Right lobe of liver (tissue), 6 donors: Measurements from ENCODE around the gene HDAC6. TPM values are rescaled to one million over a fixed set of nuclear protein-coding genes. Genes with fewer than 3 reads are reported as not detected.
A peak's percentile ranks its signal among the peaks of the same experiment; 100 is the strongest.

Experiments
- ATAC-seq, 4 donors: fragments of 200-7000 bp; cut with Tn5 transposase; one replicate each; pipeline ENCODE4 v1.9.1; 2020; ENCODE audit warnings: mild to moderate bottlenecking in 4 of 4, moderate library complexity in 4 of 4
- DNase-seq, 3 donors: peaks; one replicate each; pipeline ENCODE4 v3.0.0-alpha.2; 2020
- H3K27ac ChIP-seq, 3 donors: fragments of 200-600 bp; one replicate each; pipeline ENCODE4 v1.8.0; 2022
- H3K27me3 ChIP-seq, 2 donors: fragments of 200-600 bp; one replicate each; pipeline ENCODE4 v1.8.0; 2022
- H3K36me3 ChIP-seq, 4 donors: fragments of 200-600 bp; sonication (generic) in 1 of 4; one replicate each; pipeline versions ENCODE4 v1.5.1 to v1.8.0; 2017 to 2022; ENCODE audit warnings: control low read depth in 1 of 4
- H3K4me1 ChIP-seq, 4 donors: fragments of 200-600 bp; sonication (generic) in 1 of 4; one replicate each; pipeline versions ENCODE4 v1.5.1 to v1.8.0; 2017 to 2022; ENCODE audit warnings: control low read depth in 1 of 4
- H3K4me3 ChIP-seq, 3 donors: fragments of 200-600 bp; one replicate each; pipeline ENCODE4 v1.8.0; 2022
- H3K9me3 ChIP-seq, 4 donors: fragments of 200-600 bp; sonication (generic) in 1 of 4; one replicate each; pipeline versions ENCODE4 v1.5.1 to v1.8.0; 2017 to 2022; ENCODE audit warnings: control low read depth in 1 of 4
- POLR2A ChIP-seq: fragments of 450-650 bp; IDR thresholded peaks from one replicate; pipeline ENCODE4 v1.6.1; 2017; ENCODE audit warnings: antibody characterized with exemption, mild to moderate bottlenecking
- WGBS: methylation state at CpG from one replicate; pipeline ENCODE4 v1.1.6; 2018; ENCODE audit warnings: low coverage, low lambda C conversion rate; ENCODE audit not compliant: insufficient coverage; ENCODE audit errors: missing lambda C conversion rate; 5-methylcytosine and 5-hydroxymethylcytosine counted together
- intact Hi-C, 2 donors: fragments of 100-400 bp; cut with DNase I; formaldehyde crosslinking; loops; one replicate each; pipeline versions ENCODE4 v1.11.2 to v1.14.1; 2022
- total RNA-seq, 6 experiments: library from RNA; depleted of rRNA in 2 of 6; stranded (reverse); fragments of >200 nt in 2 of 6; fragmentation: NEBNext Ultra II Directional in 3 of 6; extraction: Animal tissue kit (Norgen Biotek cat#: 25700) in 3 of 6; gene quantifications; one replicate each; pipeline versions ENCODE4 v1.1.0 to v1.2.4, GENCODE V29; 2016 to 2023
- TF ChIP-seq, protein P1 (sequence below), 4 donors: fragments of 200-600 bp in 3 of 4; fragments of 450-650 bp in 1 of 4; IDR thresholded peaks; one replicate each; pipeline versions ENCODE4 v1.5.1 to v1.8.0; 2016 to 2022; ENCODE audit warnings: antibody characterized with exemption in 4 of 4, mild to moderate bottlenecking in 2 of 4
- donor health status: DM: no; HTN: yes; CAD: no.
- donor health status: DM: no; HTN: no; CAD: no.
- donor health status: DM: no; HTN: no; CAD: no.
- donor health status: DM: no; HTN: yes; CAD: no.
- donor health status: DM: no; HTN: yes; CAD: no.

HDAC6 gene
- total RNA-seq, 6 experiments from 2014 or later, result 84.4 to 173 (median 136) TPM

DNA sequence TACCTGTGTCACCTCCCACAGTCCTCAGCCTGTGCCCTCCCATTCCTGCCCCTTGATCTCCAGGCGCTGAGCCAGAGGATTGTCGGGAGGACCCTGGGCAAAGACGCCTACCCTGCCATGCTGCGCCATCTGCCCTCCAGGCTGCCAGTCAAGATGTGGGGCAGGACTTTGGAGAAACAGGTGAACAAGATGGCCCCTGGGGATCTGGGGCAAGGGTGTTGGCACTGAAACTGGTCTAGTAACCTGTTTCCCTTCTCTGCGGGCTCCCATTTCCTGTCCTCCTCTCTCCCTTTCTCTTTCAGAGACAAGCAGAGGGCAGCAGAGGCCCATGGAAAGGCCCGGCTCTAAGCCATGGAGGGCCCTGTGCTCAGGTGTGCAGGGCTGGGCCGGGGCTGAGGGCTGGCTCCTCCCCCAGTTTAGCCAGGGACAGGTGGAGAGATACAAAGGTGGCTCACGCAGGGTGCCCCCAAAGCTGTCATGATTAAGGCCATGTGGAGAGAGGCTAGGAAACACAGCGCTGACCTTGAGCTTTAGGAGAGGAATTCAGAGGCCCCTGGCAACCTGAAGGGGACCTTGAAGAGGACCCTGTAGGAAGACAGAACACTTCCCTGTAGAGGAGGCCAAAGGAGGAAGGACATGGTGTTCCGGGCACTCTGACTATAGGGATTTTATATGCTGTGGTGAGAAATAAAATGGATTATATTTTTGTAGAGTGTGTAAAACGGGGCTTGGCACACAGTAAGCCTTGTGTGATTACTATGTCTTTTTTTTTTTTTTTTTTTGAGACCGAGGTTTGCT lies 40.0 kb upstream of the HDAC6 start, which contains the start of gene GLOD5:
Gene GLOD5 (plus strand): TSS at position 74 of the 798 bp plus-strand sequence. CDS start 44 bp downstream, at position 118.
- 43% methylated on average over 7 of the region's 12 CpGs for WGBS
- no peaks in the 10 kb centered on the region for H3K36me3 ChIP-seq
- H3K4me3 ChIP-seq, result peak within 1 kb of the TSS in 1 of 3 donors; percentile 13
- DNase-seq (peak; percentile 45 to 68 (median 64)), ATAC-seq (peak; percentile 96 to 99 (median 98))
- no peaks in the 10 kb centered on the region for H3K9me3 ChIP-seq
- intact Hi-C loops, result no loop called here
- peak within 1 kb of the TSS in 1 of 3 donors; percentile 40 for H3K27ac ChIP-seq
- no peak for TF ChIP-seq POLR2A
- TF ChIP-seq, protein P1, sequence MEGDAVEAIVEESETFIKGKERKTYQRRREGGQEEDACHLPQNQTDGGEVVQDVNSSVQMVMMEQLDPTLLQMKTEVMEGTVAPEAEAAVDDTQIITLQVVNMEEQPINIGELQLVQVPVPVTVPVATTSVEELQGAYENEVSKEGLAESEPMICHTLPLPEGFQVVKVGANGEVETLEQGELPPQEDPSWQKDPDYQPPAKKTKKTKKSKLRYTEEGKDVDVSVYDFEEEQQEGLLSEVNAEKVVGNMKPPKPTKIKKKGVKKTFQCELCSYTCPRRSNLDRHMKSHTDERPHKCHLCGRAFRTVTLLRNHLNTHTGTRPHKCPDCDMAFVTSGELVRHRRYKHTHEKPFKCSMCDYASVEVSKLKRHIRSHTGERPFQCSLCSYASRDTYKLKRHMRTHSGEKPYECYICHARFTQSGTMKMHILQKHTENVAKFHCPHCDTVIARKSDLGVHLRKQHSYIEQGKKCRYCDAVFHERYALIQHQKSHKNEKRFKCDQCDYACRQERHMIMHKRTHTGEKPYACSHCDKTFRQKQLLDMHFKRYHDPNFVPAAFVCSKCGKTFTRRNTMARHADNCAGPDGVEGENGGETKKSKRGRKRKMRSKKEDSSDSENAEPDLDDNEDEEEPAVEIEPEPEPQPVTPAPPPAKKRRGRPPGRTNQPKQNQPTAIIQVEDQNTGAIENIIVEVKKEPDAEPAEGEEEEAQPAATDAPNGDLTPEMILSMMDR (IDR thresholded peaks at IDR 0.05), result peak; percentile 25 to 38 (median 36)
- H3K4me1 ChIP-seq, result no peaks in the 10 kb centered on the region
- H3K27me3 ChIP-seq, result no peaks in the 10 kb centered on the region

DNA sequence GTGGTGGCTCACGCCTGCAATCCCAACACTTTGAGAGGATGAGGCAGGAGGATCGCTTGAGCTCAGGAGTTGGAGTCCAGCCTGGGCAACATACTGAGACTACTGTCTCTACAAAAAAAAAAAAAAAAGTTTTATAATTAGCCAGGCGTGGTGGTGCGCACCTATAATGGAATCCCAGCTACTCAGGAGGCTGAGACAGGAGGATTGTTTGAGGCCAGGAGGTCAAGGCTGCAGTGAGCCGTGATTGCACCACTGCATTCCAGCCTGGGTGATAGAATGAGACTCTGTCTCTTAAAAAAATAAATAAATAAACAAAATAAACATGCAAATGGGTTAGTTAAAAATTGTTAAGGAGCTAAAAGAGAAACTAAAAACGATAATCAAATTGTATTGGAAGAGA lies 32.6 kb upstream of the HDAC6 start:
- DNase-seq, result no peak
- Histone ChIP-seq H3K36me3 (no peaks in the 10 kb centered on the region), H3K4me1 (no peaks in the 10 kb centered on the region), H3K9me3 (no peaks in the 10 kb centered on the region), H3K27me3 (no peaks in the 10 kb centered on the region), H3K4me3 (no peak overlapping the region), H3K27ac (no peak overlapping the region)
- ATAC-seq, result no peak
- no peak for TF ChIP-seq POLR2A
- TF ChIP-seq, protein P1 (IDR thresholded peaks at IDR 0.05), result no peak
- 73% methylated on average over 5 of the region's 6 CpGs for WGBS
- intact Hi-C loops, result no loop called here

DNA sequence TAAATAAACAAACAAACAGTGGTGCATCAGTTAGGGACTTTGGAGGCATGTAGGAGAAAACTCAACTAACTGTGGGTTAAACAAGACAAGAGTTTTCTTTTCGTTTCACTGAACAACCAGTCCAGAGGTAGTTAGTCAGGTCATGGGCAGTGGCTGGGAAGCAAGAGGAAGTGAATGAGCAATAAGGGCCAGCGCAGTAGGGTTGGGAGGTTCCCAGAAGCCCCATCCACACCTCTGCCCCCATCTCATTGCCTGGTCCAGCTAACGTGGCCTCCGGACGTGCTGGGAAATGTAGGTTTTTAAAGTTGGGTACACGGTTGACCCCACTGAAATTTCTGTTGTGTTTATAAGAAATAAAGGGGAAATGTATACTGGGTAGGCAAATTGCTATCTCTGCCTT lies 31.6 kb upstream of the HDAC6 start:
- Histone ChIP-seq H3K4me1 (no peaks in the 10 kb centered on the region), H3K36me3 (no peaks in the 10 kb centered on the region), H3K27ac (no peak overlapping the region), H3K4me3 (no peak overlapping the region), H3K27me3 (no peaks in the 10 kb centered on the region), H3K9me3 (no peaks in the 10 kb centered on the region)
- intact Hi-C loops, result no loop called here
- TF ChIP-seq POLR2A, result no peak
- TF ChIP-seq, protein P1 (IDR thresholded peaks at IDR 0.05), result no peak
- ATAC-seq, result no peak
- no peak for DNase-seq
- 60% methylated on average over 6 of the region's 6 CpGs for WGBS

DNA sequence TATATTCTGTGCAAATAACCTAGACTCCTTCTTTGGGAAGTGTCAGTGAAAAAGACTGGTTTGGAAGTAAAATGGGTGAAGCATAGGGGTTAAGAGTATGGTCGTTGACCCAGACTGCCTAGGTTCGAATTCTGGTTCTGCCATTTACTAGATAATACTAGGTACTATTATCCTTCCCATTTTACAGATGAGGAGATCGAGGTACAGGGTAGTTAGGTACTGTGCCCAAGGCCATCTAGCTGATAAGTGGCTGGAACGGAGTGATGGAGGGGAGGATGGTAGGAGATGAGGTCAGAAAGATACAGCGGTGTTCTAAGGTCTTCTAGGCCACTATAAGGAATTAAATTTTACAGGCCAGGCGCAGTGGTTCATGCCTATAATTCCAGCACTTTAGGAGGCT lies 29.3 kb upstream of the HDAC6 start:
- TF ChIP-seq POLR2A, result no peak
- TF ChIP-seq, protein P1 (IDR thresholded peaks at IDR 0.05), result no peak
- no peak for DNase-seq

More for the DNA sequence above, 29.3 kb upstream of the HDAC6 start:
- no peak for ATAC-seq
- Histone ChIP-seq H3K27me3 (no peaks in the 10 kb centered on the region), H3K4me1 (no peaks in the 10 kb centered on the region), H3K9me3 (no peaks in the 10 kb centered on the region), H3K4me3 (no peak overlapping the region), H3K36me3 (no peaks in the 10 kb centered on the region), H3K27ac (no peak overlapping the region)
- 64% methylated on average over 5 of the region's 6 CpGs for WGBS
- intact Hi-C loops, result no loop called here
